Activated naive CD8-positive, alpha-beta T cell treated with anti-CD3 and anti-CD28 coated beads, Interleukin-2, amount 50 U/mL, for 24 hours (primary cell): ENCODE data around the gene FOXP2.
A peak's percentile ranks its signal among the peaks of the same experiment; 100 is the strongest.

Experiments used
- ATAC-seq: fragments of 150-1000 bp; cut with Tn5 transposase; one replicate; pipeline ENCODE4 v1.10.0; 2021
- DNase-seq: peaks from one replicate; pipeline ENCODE4 v3.0.0; 2021
- H3K27ac Mint-ChIP-seq: one replicate; pipeline ENCODE4 v1.8.0; 2021; ENCODE audit warnings: mild to moderate bottlenecking, mixed read lengths
- H3K27me3 Mint-ChIP-seq: one replicate; pipeline ENCODE4 v1.8.0; 2021; ENCODE audit warnings: mixed read lengths
- H3K36me3 Mint-ChIP-seq: one replicate; pipeline ENCODE4 v1.8.0; 2021; ENCODE audit warnings: low read depth, mixed read lengths
- H3K4me1 Mint-ChIP-seq: one replicate; pipeline ENCODE4 v1.8.0; 2021; ENCODE audit warnings: mixed read lengths
- H3K4me3 Mint-ChIP-seq: one replicate; pipeline ENCODE4 v1.8.0; 2021; ENCODE audit warnings: mild to moderate bottlenecking, moderate library complexity, mixed read lengths
- H3K9me3 Mint-ChIP-seq: one replicate; pipeline ENCODE4 v1.8.0; 2021; ENCODE audit warnings: mixed read lengths

The FOXP2 gene

GRCh38 chr7:114703677-114704076 is 289.1 kb downstream of the FOXP2 start:
- peaks cover 3% of the 10 kb centered on the region for H3K27me3 Mint-ChIP-seq
- H3K4me1 Mint-ChIP-seq = no peaks in the 10 kb centered on the region
- no peak overlapping the region for H3K4me3 Mint-ChIP-seq
- H3K9me3 Mint-ChIP-seq = no peaks in the 10 kb centered on the region
- no peak for DNase-seq
- H3K36me3 Mint-ChIP-seq = no peaks in the 10 kb centered on the region
- H3K27ac Mint-ChIP-seq = no peak overlapping the region
- no peak for ATAC-seq

DNA sequence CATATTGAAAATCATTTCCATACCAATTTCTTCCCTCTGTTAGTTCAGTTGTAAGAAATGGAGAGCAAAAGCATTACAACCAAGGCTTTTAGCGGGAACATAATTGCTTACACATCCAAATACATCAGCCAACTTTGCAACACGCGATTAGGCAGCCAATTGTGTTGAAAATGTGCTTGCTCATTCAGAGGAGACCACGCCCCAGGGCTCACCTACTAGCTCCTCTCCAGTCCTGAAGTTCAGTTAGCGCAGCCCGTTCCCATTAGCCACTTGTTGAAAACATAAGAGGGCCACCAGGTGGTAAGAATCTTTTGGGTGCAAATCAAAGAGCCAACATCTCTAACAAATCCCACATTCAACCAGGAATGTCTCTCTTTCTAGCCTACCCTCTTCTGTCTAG is 294.0 kb downstream of the FOXP2 start:
- no peak for ATAC-seq
- Mint-ChIP-seq H3K9me3 (no peaks in the 10 kb centered on the region), H3K27ac (no peak overlapping the region), H3K4me1 (no peaks in the 10 kb centered on the region), H3K36me3 (no peaks in the 10 kb centered on the region), H3K4me3 (no peak overlapping the region), H3K27me3 (peaks cover 3% of the 10 kb centered on the region)
- no peak for DNase-seq

DNA sequence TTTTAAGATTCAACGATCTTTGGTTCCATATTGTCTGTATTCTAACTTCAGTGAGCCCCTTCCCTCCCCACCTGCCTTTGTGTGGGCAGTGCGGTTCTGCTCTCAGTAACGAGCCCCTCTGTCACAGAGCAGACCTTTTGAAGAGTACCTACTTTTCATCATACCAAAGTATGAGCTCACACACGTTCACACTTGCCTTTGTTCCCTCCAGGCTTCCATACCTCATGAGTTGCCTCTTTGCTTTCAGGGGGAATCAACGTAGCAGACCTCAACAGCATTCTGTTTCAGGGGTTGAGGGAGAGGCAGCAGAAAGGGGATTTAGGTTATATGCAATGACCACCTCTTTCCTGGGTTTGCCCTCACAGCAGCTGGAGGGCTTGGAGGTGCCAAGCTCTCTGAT is 295.9 kb downstream of the FOXP2 start:
- no peak for DNase-seq
- no peak overlapping the region for H3K4me3 Mint-ChIP-seq
- no peaks in the 10 kb centered on the region for H3K4me1 Mint-ChIP-seq
- H3K9me3 Mint-ChIP-seq = no peaks in the 10 kb centered on the region
- no peaks in the 10 kb centered on the region for H3K36me3 Mint-ChIP-seq
- H3K27me3 Mint-ChIP-seq = no peaks in the 10 kb centered on the region
- ATAC-seq = no peak
- no peak overlapping the region for H3K27ac Mint-ChIP-seq

GRCh38 chr7:114711241-114711640 is 296.6 kb downstream of the FOXP2 start:
- no peak for ATAC-seq
- DNase-seq = no peak
- no peak overlapping the region for H3K27ac Mint-ChIP-seq
- H3K9me3 Mint-ChIP-seq = no peaks in the 10 kb centered on the region
- H3K27me3 Mint-ChIP-seq = no peaks in the 10 kb centered on the region
- H3K36me3 Mint-ChIP-seq = no peaks in the 10 kb centered on the region
- no peak overlapping the region for H3K4me3 Mint-ChIP-seq
- H3K4me1 Mint-ChIP-seq = no peaks in the 10 kb centered on the region

GRCh38 chr7:114715907-114716306 is 301.3 kb downstream of the FOXP2 start:
- no peaks in the 10 kb centered on the region for H3K36me3 Mint-ChIP-seq
- no peaks in the 10 kb centered on the region for H3K4me1 Mint-ChIP-seq
- peaks cover 2% of the 10 kb centered on the region for H3K27me3 Mint-ChIP-seq
- DNase-seq = no peak
- peak; percentile 62 for ATAC-seq
- H3K27ac Mint-ChIP-seq = no peak overlapping the region
- no peaks in the 10 kb centered on the region for H3K9me3 Mint-ChIP-seq
- no peak overlapping the region for H3K4me3 Mint-ChIP-seq

DNA sequence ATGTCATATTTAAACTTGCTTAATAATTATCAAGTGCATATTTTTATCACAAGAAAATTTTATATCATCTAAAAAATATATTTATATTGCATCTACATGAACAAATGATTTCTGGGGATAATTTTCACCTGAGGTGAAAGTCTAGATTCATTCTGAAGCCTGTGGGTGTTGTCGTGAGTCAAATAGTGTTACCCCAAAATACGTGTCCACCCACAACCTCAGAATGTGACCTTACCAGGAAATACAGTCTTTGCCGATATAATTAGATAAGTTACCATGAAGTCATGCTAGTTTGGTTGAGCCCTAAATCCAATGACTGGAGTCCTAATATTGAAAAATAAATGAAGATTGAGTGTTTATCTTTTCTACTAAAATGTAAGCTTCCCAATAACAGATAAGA is 304.2 kb downstream of the FOXP2 start:
- Mint-ChIP-seq H3K36me3 (no peaks in the 10 kb centered on the region), H3K4me3 (no peak overlapping the region), H3K27me3 (peaks cover 2% of the 10 kb centered on the region), H3K27ac (no peak overlapping the region), H3K4me1 (no peaks in the 10 kb centered on the region), H3K9me3 (no peaks in the 10 kb centered on the region)
- ATAC-seq = no peak
- DNase-seq = no peak

- Mint-ChIP-seq H3K36me3 (no peaks in the 10 kb centered on the region), H3K4me3 (no peak overlapping the region), H3K4me1 (no peaks in the 10 kb centered on the region), H3K27ac (no peak overlapping the region), H3K27me3 (peaks cover 2% of the 10 kb centered on the region), H3K9me3 (no peaks in the 10 kb centered on the region)
- no peak for DNase-seq
- ATAC-seq = no peak
These were observed 306.1 kb downstream of the FOXP2 start for GRCh38 chr7:114720725-114721124.

DNA sequence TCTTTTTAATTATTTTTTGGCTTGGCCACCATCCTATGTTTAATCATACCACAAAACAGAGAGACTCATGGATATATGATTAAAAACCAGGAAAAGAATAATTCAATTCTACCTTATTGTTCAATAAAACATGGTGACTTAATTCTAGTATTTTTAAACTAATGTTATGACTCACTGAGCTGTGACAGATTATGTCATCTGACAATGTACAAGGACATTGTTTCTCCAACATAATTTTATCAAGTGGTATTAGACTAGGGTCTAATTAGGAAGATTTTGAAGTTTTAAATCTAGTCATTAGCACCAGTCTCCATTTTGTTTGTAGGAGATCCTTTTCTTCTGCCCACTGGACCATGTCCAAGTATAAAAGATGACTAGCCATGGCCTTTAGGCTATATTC is 307.9 kb downstream of the FOXP2 start:
- peaks cover 1% of the 10 kb centered on the region for H3K9me3 Mint-ChIP-seq
- H3K36me3 Mint-ChIP-seq = no peaks in the 10 kb centered on the region
- no peaks in the 10 kb centered on the region for H3K4me1 Mint-ChIP-seq
- no peaks in the 10 kb centered on the region for H3K27me3 Mint-ChIP-seq
- H3K4me3 Mint-ChIP-seq = no peak overlapping the region
- ATAC-seq = no peak
- no peak for DNase-seq
- no peak overlapping the region for H3K27ac Mint-ChIP-seq

GRCh38 chr7:114723308-114723707 is 308.7 kb downstream of the FOXP2 start:
- Mint-ChIP-seq H3K9me3 (peaks cover 3% of the 10 kb centered on the region), H3K27ac (no peak overlapping the region), H3K27me3 (no peaks in the 10 kb centered on the region), H3K4me1 (no peaks in the 10 kb centered on the region), H3K4me3 (no peak overlapping the region), H3K36me3 (no peaks in the 10 kb centered on the region)
- DNase-seq (no peak), ATAC-seq (no peak)

- no peak for ATAC-seq
These were observed 325.5 kb downstream of the FOXP2 start for GRCh38 chr7:114740095-114740494.

GRCh38 chr7:114740941-114741340 is 326.3 kb downstream of the FOXP2 start:
- H3K4me1 Mint-ChIP-seq = no peaks in the 10 kb centered on the region
- no peaks in the 10 kb centered on the region for H3K36me3 Mint-ChIP-seq
- no peaks in the 10 kb centered on the region for H3K9me3 Mint-ChIP-seq
- no peak overlapping the region for H3K4me3 Mint-ChIP-seq
- no peak overlapping the region for H3K27ac Mint-ChIP-seq
- H3K27me3 Mint-ChIP-seq = no peaks in the 10 kb centered on the region
- ATAC-seq (no peak), DNase-seq (no peak)

More at GRCh38 chr7:114740095-114740494, 325.5 kb downstream of the FOXP2 start:
- Mint-ChIP-seq H3K4me3 (no peak overlapping the region), H3K27ac (no peak overlapping the region), H3K4me1 (no peaks in the 10 kb centered on the region), H3K27me3 (no peaks in the 10 kb centered on the region), H3K9me3 (no peaks in the 10 kb centered on the region), H3K36me3 (no peaks in the 10 kb centered on the region)
- DNase-seq = no peak

DNA sequence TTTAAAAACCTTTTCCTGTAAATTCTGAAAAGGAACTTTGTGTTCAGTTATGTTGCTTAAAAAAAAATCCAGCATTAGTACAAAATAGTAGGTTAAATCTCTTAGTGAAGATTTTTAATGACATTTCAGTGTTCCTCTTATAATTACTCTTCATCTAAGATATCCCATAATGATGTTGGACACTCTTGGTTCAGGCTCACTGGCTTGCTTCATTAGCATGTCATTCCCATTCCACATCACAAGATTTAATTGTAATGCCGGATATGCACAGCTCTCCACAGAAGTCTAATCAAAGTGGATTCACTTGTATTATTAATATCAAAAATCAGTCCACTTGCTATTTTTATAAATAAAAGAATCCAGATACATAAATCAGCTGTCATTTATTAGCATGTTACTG is 327.3 kb downstream of the FOXP2 start:
- no peaks in the 10 kb centered on the region for H3K9me3 Mint-ChIP-seq
- H3K4me1 Mint-ChIP-seq = no peaks in the 10 kb centered on the region
- no peak overlapping the region for H3K4me3 Mint-ChIP-seq
- H3K27me3 Mint-ChIP-seq = no peaks in the 10 kb centered on the region
- no peak overlapping the region for H3K27ac Mint-ChIP-seq
- DNase-seq (no peak), ATAC-seq (no peak)
- H3K36me3 Mint-ChIP-seq = no peaks in the 10 kb centered on the region
